Psoas muscle (tissue), 8 donors: ENCODE data around the gene ZNF530. TPM values are rescaled to one million over a fixed set of nuclear protein-coding genes. Genes with fewer than 3 reads are reported as not detected.
A peak's percentile ranks its signal among the peaks of the same experiment; 100 is the strongest.

Source experiments
- ATAC-seq, 4 donors: fragments of 200-7000 bp; cut with Tn5 transposase; one replicate each; pipeline ENCODE4 v1.9.1; 2020; ENCODE audit warnings: moderate library complexity in 3 of 4, mild to moderate bottlenecking in 2 of 4
- DNase-seq, 2 donors: peaks; one replicate each; pipeline ENCODE4 v3.0.0-alpha.2; 2020
- H3K27ac ChIP-seq: fragments of 200-600 bp; one replicate; pipeline ENCODE4 v1.8.0; 2022
- H3K27me3 ChIP-seq, 3 donors: fragments of 200-600 bp in 1 of 3; one replicate each; pipeline versions ENCODE4 v1.6.1 to v1.8.0; 2013 to 2022; ENCODE audit warnings: low read length in 2 of 3, mild to moderate bottlenecking in 2 of 3, moderate library complexity in 1 of 3; ENCODE audit not compliant: insufficient read depth in 3 of 3
- H3K36me3 ChIP-seq, 2 donors: fragments of 200-600 bp in 1 of 2; one replicate each; pipeline versions ENCODE4 v1.6.1 to v1.8.0; 2013 to 2022; ENCODE audit warnings: low read depth in 1 of 2, mild to moderate bottlenecking in 1 of 2, moderate library complexity in 1 of 2; ENCODE audit not compliant: insufficient read depth in 1 of 2
- H3K4me1 ChIP-seq: fragments of 200-600 bp; one replicate; pipeline ENCODE4 v1.8.0; 2022
- H3K4me3 ChIP-seq: fragments of 200-600 bp; one replicate; pipeline ENCODE4 v1.8.0; 2022; ENCODE audit warnings: mild to moderate bottlenecking
- H3K9me3 ChIP-seq: fragments of 200-600 bp; one replicate; pipeline ENCODE4 v1.8.0; 2022
- WGBS, 3 donors: extraction: QIAGEN DNeasy Blood & Tissue Kit; methylation state at CpG; one replicate each; pipeline versions ENCODE4 v1.1.6 to v1.1.7; 2013; 5-methylcytosine and 5-hydroxymethylcytosine counted together
- intact Hi-C, 2 donors: fragments of 100-400 bp; cut with DNase I; formaldehyde crosslinking; loops; one replicate each; pipeline versions ENCODE4 v1.11.0 to v1.14.2; 2022
- polyA plus RNA-seq, 3 donors: library from polyadenylated mRNA; stranded (reverse); fragments of 200-250 nt; gene quantifications; one replicate each; pipeline ENCODE4 v1.2.3, GENCODE V29; 2013
- total RNA-seq, 4 donors: library from RNA; stranded (reverse); fragmentation: NEBNext Ultra II Directional in 2 of 4; extraction: Animal tissue kit (Norgen Biotek cat#: 25700) in 2 of 4; gene quantifications; one replicate each; pipeline versions ENCODE4 v1.2.1 to v1.2.4, GENCODE V29; 2021 to 2023
- TF ChIP-seq, protein P1 (sequence below): fragments of 200-600 bp; IDR thresholded peaks from one replicate; pipeline ENCODE4 v1.8.0; 2022; ENCODE audit warnings: antibody characterized with exemption
- donor health status: healthy with polysubstance abuse.
- donor health status: DM: no; HTN: no; CAD: no; lungs with moderate emphysema.
- donor health status: Bipolar disorder and iron deficiency.
- donor health status: healthy.
- donor health status: DM: yes; HTN: yes; CAD: no.
- donor health status: DM: no; HTN: no; CAD: no.
- donor health status: DM: no; HTN: no; CAD: no.
- donor health status: DM: yes; HTN: yes; CAD: no.

ZNF530 gene
- total and polyA plus RNA-seq, 7 donors: 0.81 to 11.7 (median 2.3) TPM

GRCh38 chr19:57559008-57559403, 40.7 kb upstream of the ZNF530 start:
- H3K36me3 ChIP-seq: peaks cover 6 to 22% of the 10 kb centered on the region in 2 donors
- no peak for DNase-seq
- intact Hi-C loops: no loop called here
- 0 to 1% (median 0%) methylated on average over 22 of the region's 22 CpGs for WGBS, 3 donors
- H3K9me3 ChIP-seq: peaks cover 21% of the 10 kb centered on the region
- peaks cover 11% of the 10 kb centered on the region for H3K4me1 ChIP-seq
- no peaks in the 10 kb centered on the region for H3K27me3 ChIP-seq
- H3K27ac ChIP-seq: peak overlapping the region; percentile 68
- TF ChIP-seq, protein P1, sequence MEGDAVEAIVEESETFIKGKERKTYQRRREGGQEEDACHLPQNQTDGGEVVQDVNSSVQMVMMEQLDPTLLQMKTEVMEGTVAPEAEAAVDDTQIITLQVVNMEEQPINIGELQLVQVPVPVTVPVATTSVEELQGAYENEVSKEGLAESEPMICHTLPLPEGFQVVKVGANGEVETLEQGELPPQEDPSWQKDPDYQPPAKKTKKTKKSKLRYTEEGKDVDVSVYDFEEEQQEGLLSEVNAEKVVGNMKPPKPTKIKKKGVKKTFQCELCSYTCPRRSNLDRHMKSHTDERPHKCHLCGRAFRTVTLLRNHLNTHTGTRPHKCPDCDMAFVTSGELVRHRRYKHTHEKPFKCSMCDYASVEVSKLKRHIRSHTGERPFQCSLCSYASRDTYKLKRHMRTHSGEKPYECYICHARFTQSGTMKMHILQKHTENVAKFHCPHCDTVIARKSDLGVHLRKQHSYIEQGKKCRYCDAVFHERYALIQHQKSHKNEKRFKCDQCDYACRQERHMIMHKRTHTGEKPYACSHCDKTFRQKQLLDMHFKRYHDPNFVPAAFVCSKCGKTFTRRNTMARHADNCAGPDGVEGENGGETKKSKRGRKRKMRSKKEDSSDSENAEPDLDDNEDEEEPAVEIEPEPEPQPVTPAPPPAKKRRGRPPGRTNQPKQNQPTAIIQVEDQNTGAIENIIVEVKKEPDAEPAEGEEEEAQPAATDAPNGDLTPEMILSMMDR: no peak
- peak overlapping the region; percentile 96 for H3K4me3 ChIP-seq
- ATAC-seq: peak; percentile 31 to 38 (median 33)

- Histone ChIP-seq H3K27me3 (no peaks in the 10 kb centered on the region), H3K36me3 (peaks cover 6 to 17% of the 10 kb centered on the region in 2 donors), H3K27ac (peak within 1 kb of the TSS; percentile 68), H3K4me3 (peak within 1 kb of the TSS; percentile 96), H3K9me3 (peaks cover 26% of the 10 kb centered on the region), H3K4me1 (peaks cover 11% of the 10 kb centered on the region)
- DNase-seq: peak; percentile 91 to 95
- TF ChIP-seq, protein P1: no peak
- WGBS, 3 donors: 0% methylated on average over 56 of the region's 56 CpGs
- intact Hi-C loops: loop anchor here in 1 of 2 donors (2.0 kb wide), 1 partner anchor 19 kb away; the partner anchor contains the start of gene ZNF416
- peak; percentile 99 to 100 (median 100) for ATAC-seq
Measured at GRCh38 chr19:57559404-57560025, 40.2 kb upstream of the ZNF530 start, which contains the start of gene ZNF550. ZNF550 (minus strand) TSS chr19:57559863; CDS start chr19:57559682, 181 bp downstream.

DNA sequence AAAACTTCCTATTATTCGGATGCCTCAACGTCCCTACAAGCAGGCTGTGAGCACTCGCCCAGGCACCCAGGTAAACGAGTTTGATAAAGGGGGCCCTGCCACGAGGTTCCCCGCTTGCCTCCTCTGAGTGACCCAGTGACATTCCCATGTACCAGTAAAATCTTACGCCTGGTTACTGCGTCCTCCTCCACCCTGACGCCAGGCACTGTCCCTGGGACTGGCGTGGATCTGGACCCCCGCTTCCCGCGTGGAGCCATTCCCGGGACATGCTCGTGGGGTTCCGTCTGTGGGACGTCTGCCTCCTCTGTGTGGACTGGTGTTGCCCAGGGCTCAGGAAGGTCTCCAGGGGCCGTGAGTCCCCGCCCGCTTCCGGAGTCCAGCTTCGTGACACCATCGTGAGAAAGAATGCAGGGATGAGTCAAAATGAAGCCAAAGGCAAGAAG, 39.6 kb upstream of the ZNF530 start:
- intact Hi-C loops: loop anchor here in 1 of 2 donors (2.0 kb wide), 1 partner anchor 19 kb away; the partner anchor contains the start of gene ZNF416
- ATAC-seq (peak in 3 of 4 donors; percentile 20 to 57 (median 48)), DNase-seq (peak; percentile 46 to 60)
- peaks cover 6 to 12% of the 10 kb centered on the region in 2 donors for H3K36me3 ChIP-seq
- 16 to 23% (median 20%) methylated on average over 23 of the region's 23 CpGs for WGBS, 3 donors
- peak overlapping the region; percentile 96 for H3K4me3 ChIP-seq
- TF ChIP-seq, protein P1: no peak
- H3K9me3 ChIP-seq: peaks cover 31% of the 10 kb centered on the region
- H3K27ac ChIP-seq: peak overlapping the region; percentile 68
- H3K27me3 ChIP-seq: no peaks in the 10 kb centered on the region
- H3K4me1 ChIP-seq: peaks cover 11% of the 10 kb centered on the region

DNA sequence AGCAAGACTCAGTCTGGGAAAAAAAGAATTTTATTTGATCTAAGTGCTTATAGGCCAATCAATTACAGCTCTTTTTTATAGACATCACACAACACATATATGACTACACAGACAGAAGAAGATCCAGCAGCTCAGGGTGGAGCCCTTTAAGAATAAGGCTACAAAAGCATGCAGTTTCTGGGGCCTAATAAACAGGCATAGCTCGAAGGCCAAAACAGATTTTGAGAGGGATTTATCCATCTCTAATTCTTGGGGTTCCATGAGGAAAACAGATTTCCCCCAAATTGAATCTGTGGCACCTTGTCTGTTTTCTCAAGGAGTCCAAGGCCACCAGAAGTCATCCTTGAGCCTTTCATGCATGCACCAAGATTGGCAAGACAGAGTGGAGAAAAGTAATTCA, 36.1 kb upstream of the ZNF530 start:
- Histone ChIP-seq H3K27ac (no peak overlapping the region), H3K36me3 (no peaks in the 10 kb centered on the region), H3K27me3 (peaks cover 0 to 2% (median 0%) of the 10 kb centered on the region in 3 donors), H3K4me1 (peaks cover 2% of the 10 kb centered on the region), H3K4me3 (no peak overlapping the region), H3K9me3 (peaks cover 63% of the 10 kb centered on the region)
- intact Hi-C loops: loop anchor here in 1 of 2 donors (1.0 kb wide), 1 partner anchor 10 kb away; no protein-coding TSS in a partner anchor
- TF ChIP-seq, protein P1: no peak
- ATAC-seq (no peak), DNase-seq (no peak)
- WGBS, 3 donors: 39 to 50% (median 42%) methylated on average over 1 of the region's 1 CpG
